ENCODE measurements around the gene TAF5L.

GRCh38 chr1:229619614-229620013 is 6.3 kb downstream of the TAF5L start:
- TF ChIP-seq USF1 (IDR thresholded peaks at IDR 0.05) = no peak
- TF ChIP-seq CEBPB (IDR thresholded peaks at IDR 0.05) = no peak

All from Ishikawa (cell line).